ENCODE measurements around the gene SEM1. TPM values are rescaled to one million over a fixed set of nuclear protein-coding genes. Genes with fewer than 3 reads are reported as not detected.

The SEM1 gene
- polyA plus RNA-seq, 1 donor from 2014 or later = 49.2 TPM

- no peaks in the 10 kb centered on the region for H3K9me3 ChIP-seq (ENCODE audit: low read length)
- H3K27ac ChIP-seq (ENCODE audit: low read length) = peak overlapping the region; percentile 77
- TF ChIP-seq EP300 (conservative IDR thresholded peaks at IDR 0.05; ENCODE audit: poor library complexity, severe bottlenecking) = no peak
- no peak for TF ChIP-seq POLR2AphosphoS5 (IDR thresholded peaks at IDR 0.05)
- no peak for TF ChIP-seq CTCF (IDR thresholded peaks at IDR 0.05; ENCODE audit: poor library complexity, severe bottlenecking)
- no peak for TF ChIP-seq TAF1 (IDR thresholded peaks at IDR 0.05; ENCODE audit: low read depth)
- no peak for TF ChIP-seq REST (IDR thresholded peaks at IDR 0.05; ENCODE audit: borderline replicate concordance)
- TF ChIP-seq RAD21 (conservative IDR thresholded peaks at IDR 0.05) = no peak
- TF ChIP-seq MXI1 (conservative IDR thresholded peaks at IDR 0.05; ENCODE audit: poor library complexity, severe bottlenecking) = no peak
- TF ChIP-seq SMC3 (conservative IDR thresholded peaks at IDR 0.05; ENCODE audit: poor library complexity) = no peak
- no peak for TF ChIP-seq EZH2 (IDR thresholded peaks at IDR 0.05; ENCODE audit: borderline replicate concordance, insufficient read depth, low read length, poor library complexity, severe bottlenecking)
- H4K20me1 ChIP-seq (ENCODE audit: insufficient read depth) = no peaks in the 10 kb centered on the region
- no peaks in the 10 kb centered on the region for H3K79me2 ChIP-seq (replicated peaks; ENCODE audit: insufficient read depth, low read length)
- H3F3A ChIP-seq (ENCODE audit: insufficient read depth, low read length, poor library complexity, severe bottlenecking) = no peaks in the 10 kb centered on the region
- no peak overlapping the region for H2AFZ ChIP-seq (ENCODE audit: low read depth, low read length)
- H3K4me2 ChIP-seq (ENCODE audit: low read length) = peak overlapping the region; percentile 45
- peak overlapping the region; percentile 9 for H3K4me3 ChIP-seq (ENCODE audit: low read length)
- H3K9ac ChIP-seq (ENCODE audit: low read length) = peak overlapping the region; percentile 32
- H3K9me2 ChIP-seq (ENCODE audit: insufficient read depth, low read length) = no peaks in the 10 kb centered on the region
- H3K36me3 ChIP-seq (ENCODE audit: insufficient read depth, low read length) = no peaks in the 10 kb centered on the region
- no peaks in the 10 kb centered on the region for H3K27me3 ChIP-seq (ENCODE audit: insufficient read depth, low read depth, low read length)
Observed at GRCh38 chr7:96739609-96740008, 30.0 kb upstream of the SEM1 start.

GRCh38 chr7:96739167-96739566 is 29.5 kb upstream of the SEM1 start:
- Histone ChIP-seq H3K36me3 (ENCODE audit: insufficient read depth, low read length) (no peaks in the 10 kb centered on the region), H3K9me3 (ENCODE audit: low read length) (no peaks in the 10 kb centered on the region), H2AFZ (ENCODE audit: low read depth, low read length) (no peak overlapping the region), H3K79me2 (replicated peaks; ENCODE audit: insufficient read depth, low read length) (no peaks in the 10 kb centered on the region), H4K20me1 (ENCODE audit: insufficient read depth) (no peaks in the 10 kb centered on the region), H3K9me2 (ENCODE audit: insufficient read depth, low read length) (no peaks in the 10 kb centered on the region), H3F3A (ENCODE audit: insufficient read depth, low read length, poor library complexity, severe bottlenecking) (no peaks in the 10 kb centered on the region), H3K4me2 (ENCODE audit: low read length) (peak overlapping the region; percentile 45), H3K27me3 (ENCODE audit: insufficient read depth, low read depth, low read length) (no peaks in the 10 kb centered on the region), H3K9ac (ENCODE audit: low read length) (peak overlapping the region; percentile 32), H3K4me3 (ENCODE audit: low read length) (peak overlapping the region; percentile 9), H3K27ac (ENCODE audit: low read length) (peak overlapping the region; percentile 77)
- no peak for TF ChIP-seq EP300 (conservative IDR thresholded peaks at IDR 0.05; ENCODE audit: poor library complexity, severe bottlenecking)
- TF ChIP-seq SMC3 (conservative IDR thresholded peaks at IDR 0.05; ENCODE audit: poor library complexity) = no peak
- no peak for TF ChIP-seq MXI1 (conservative IDR thresholded peaks at IDR 0.05; ENCODE audit: poor library complexity, severe bottlenecking)
- no peak for TF ChIP-seq TAF1 (IDR thresholded peaks at IDR 0.05; ENCODE audit: low read depth)
- TF ChIP-seq EZH2 (IDR thresholded peaks at IDR 0.05; ENCODE audit: borderline replicate concordance, insufficient read depth, low read length, poor library complexity, severe bottlenecking) = no peak
- TF ChIP-seq CTCF (IDR thresholded peaks at IDR 0.05; ENCODE audit: poor library complexity, severe bottlenecking) = no peak
- TF ChIP-seq RAD21 (conservative IDR thresholded peaks at IDR 0.05) = no peak
- no peak for TF ChIP-seq REST (IDR thresholded peaks at IDR 0.05; ENCODE audit: borderline replicate concordance)
- no peak for TF ChIP-seq POLR2AphosphoS5 (IDR thresholded peaks at IDR 0.05)

Measured in neural cell (in vitro differentiated cells).